GM19395 (cell line): ENCODE data around the gene TIE1.
A peak's percentile ranks its signal among the peaks of the same experiment; 100 is the strongest.
"Not testable (repeated sequence)": the region's sequence is repeated elsewhere in the genome, so short reads cannot be mapped to it uniquely, and the experiment has no call there.

Source experiments
- ATAC-seq: cut with Tn5 transposase; IDR thresholded peaks from one replicate; pipeline ENCODE4 v1.9.1; 2021; ENCODE audit warnings: mild to moderate bottlenecking, moderate library complexity; ENCODE audit not compliant: unreplicated experiment

TIE1 gene

DNA sequence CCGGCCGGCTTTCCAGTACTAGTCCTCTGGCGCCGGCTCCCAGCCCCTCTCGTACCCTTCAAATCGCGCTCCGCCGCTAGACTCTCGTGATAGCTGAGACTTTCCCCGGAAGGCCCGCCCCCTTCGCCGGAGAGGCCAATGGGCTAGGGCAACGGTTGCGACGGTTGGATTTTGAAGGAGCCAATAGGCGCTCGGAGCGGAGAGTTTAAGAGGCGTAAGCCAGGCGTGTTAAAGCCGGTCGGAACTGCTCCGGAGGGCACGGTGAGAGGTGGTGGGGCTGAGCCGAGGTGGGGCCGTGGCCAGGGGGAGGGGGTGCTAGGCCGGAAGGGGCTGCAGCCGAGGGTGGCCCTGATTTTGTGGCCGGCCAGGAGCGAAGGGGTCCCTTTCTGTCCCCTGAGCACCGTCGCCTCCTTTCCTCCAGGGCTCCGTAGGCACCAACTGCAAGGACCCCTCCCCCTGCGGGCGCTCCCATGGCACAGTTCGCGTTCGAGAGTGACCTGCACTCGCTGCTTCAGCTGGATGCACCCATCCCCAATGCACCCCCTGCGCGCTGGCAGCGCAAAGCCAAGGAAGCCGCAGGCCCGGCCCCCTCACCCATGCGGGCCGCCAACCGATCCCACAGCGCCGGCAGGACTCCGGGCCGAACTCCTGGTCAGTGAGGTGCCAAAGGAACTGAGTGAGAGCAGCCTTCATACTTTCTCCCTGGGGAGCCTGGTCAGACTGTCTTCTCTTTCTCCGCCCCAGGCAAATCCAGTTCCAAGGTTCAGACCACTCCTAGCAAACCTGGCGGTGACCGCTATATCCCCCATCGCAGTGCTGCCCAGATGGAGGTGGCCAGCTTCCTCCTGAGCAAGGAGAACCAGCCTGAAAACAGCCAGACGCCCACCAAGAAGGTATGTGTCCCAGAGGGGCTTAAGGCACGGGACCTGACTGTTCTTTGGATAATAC, 58.2 kb downstream of the TIE1 start, which contains the start of gene CDC20:
Gene CDC20 (plus strand): TSS at position 236 of the 948 bp plus-strand sequence. CDS start 235 bp downstream, at position 471.
- peak; percentile 95 for ATAC-seq

DNA sequence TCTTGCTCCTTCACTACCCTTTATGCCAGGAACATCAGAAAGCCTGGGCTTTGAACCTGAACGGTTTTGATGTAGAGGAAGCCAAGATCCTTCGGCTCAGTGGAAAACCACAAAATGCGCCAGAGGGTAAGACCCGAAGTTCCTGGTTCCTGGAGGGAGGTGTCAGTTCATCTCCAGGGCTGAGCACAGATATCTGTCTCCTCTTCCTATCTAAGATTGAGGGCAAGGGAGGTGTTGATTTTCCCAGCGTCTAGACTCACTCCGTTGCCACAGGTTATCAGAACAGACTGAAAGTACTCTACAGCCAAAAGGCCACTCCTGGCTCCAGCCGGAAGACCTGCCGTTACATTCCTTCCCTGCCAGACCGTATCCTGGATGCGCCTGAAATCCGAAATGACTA, 58.9 kb downstream of the TIE1 start:
- ATAC-seq: no peak

DNA sequence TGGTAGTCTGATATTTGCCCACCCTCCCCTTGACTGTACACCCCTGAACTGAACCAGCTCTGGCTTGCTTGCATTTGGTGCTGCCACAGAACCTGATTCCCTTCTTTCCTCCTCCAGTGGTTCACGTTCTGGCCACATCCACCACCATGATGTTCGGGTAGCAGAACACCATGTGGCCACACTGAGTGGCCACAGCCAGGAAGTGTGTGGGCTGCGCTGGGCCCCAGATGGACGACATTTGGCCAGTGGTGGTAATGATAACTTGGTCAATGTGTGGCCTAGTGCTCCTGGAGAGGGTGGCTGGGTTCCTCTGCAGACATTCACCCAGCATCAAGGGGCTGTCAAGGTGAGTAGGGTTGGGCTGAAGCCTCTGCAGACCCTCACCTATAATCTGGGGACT, 59.8 kb downstream of the TIE1 start:
- ATAC-seq: no peak

DNA sequence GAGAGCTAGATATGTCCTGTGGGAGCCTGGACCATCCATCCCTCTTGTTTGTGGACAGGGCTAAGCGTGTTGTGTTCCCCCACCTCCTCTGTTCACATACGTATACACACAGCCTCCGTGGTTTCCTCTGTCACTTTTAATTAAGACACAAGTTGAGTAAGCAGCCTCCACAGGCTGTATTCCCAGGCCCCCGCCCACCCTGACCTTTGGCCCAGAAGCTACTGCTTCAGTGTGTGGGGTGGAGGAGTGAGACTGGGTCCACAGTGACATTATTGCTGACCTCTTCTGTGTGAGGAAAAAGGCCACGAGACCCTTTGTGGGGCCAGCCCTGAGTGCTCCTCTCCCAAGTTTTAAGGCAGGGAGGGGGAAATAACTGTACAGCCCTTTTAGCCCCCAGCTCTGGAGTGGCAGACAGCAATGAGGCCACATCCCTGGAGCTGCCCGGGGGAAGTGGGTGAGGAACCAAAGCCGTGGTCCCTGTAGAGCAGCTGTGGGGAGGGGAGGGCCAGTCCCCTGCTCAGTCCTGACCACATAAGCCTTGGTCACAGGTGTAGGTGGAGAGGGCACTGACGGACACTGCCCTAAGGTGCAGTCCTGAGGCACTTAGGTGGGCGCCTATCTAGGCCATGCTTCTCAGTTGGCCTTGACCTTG, 62.6 kb downstream of the TIE1 start:
- ATAC-seq: no peak

DNA sequence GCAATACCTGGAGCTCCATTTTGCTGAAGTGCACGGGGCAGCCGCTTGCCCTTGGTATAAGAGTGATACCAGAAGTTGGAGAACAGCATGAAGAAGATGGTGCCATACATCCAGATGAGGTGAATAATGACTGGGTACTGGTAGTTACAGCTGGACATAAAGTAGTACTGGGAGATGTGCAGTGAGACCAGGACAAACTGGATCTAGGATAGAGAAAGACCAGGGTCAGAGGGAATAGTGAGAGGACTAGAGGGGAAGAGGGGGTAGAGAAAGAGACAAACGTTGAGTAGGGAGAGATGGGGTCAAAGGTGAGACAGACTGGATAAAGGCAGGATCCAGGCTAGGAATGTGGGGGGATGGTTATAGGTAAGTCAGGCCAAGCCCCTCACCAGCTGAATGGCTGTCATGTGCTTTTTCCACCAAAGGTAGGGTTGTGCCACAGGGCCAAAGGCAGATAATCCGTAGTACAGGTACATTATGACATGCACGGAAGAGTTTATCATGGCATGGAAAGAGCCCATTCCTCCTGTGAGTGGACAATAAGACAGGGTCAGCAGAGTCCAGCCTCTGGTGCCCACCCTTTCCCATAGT, 63.2 kb downstream of the TIE1 start:
- no peak for ATAC-seq

DNA sequence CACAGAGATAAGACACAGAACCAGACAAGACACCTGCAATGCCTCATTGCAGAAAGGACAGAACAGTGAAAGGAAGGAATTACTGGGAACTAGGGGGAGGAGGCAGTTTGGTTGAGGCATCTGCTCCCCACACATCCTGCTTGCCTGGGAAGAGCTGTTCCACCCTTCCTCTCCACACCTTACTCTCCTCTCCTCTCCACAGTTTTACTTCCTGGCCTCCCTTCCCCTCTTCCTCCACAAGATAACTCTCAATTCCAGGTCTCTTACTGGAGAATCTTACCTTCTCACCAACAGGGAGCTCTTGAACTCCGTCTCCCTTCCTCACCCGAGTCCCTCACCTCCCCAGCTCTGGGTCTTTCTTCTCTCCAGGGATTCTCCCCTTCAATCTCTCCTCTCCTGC, 64.9 kb downstream of the TIE1 start:
- no peak for ATAC-seq

DNA sequence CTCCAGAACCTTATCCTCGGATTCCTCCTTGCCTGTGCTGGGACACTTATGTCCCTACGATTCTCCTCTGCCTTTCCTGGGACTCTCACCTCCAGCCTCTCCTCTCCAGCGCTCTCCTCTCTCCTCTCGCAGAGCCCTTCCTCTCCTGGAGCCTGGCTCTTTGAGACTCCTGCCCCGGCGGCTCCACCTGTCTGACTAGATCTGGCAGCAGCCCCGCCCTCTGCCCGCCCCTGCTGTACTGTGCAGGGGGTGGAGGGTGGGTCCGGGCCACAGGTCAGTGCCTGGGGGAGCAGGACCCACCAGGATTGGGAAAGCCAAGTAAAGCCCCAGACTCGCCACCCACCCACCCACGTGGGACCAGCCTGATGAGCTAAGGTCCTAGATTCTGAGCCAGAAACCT, 65.4 kb downstream of the TIE1 start:
- no peak for ATAC-seq

DNA sequence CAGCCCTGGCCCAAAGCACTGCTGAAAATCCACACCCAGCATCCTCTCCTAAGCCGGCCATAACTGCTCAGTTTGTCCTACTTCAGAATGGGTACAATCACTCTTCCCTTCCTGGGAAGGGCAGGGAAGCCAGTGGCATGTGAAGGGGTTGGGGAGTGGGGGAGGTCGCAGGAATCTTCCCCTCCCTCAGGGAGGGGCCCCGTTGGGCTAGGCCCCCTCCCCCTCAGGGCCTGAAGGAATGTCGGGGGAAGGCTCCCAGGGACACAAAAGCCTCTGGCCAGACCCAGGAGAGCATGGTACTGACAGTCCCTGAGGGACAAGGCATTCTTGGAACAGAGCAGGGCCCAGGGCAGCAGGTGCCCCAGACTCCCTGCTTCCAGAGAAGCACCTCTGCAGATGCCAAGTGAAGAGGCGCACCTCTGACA, 65.8 kb downstream of the TIE1 start:
- no peak for ATAC-seq

DNA sequence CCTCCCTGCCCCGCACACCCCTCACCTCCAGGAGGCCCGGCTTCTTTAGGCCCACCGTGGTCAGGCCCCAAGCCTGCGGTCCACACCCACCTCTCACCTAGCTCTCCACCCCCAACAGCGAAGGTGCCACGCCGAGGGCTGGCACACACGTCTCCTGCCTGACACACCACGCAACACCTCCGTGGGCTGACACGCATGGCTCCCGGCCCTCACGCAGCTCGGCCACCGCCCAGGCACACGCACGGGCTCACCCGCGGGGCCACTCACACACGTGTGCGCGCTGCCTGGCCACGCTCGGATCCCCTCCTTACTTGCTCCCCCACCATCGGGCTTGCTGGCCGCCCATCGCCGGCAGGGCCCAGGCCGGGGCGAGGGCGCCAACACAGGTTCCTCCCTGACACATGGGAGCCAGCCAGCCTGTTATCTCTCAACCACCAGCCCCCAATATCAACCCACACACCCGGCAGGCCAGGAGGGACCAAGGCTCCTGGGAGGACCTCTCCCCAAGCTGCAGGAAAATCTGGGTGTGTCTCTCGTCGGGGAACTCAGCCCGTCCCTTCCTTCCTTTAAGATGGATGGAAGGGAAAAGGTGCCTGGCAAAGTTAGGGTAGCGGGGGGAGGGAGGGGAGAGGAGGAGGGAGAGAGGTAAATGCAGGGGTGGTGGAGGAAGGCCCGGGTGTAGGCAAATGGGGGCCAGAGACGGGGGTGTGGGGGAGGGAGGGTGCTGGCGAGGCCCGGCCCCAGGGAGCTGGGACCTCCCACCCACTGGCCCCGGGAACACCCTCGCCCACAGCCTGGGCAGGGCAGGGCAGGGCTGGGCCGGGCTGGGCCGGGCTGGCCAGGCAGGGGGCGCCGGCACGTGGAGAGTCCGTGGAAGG, 66.5 kb downstream of the TIE1 start:
- ATAC-seq: peak; percentile 40

DNA sequence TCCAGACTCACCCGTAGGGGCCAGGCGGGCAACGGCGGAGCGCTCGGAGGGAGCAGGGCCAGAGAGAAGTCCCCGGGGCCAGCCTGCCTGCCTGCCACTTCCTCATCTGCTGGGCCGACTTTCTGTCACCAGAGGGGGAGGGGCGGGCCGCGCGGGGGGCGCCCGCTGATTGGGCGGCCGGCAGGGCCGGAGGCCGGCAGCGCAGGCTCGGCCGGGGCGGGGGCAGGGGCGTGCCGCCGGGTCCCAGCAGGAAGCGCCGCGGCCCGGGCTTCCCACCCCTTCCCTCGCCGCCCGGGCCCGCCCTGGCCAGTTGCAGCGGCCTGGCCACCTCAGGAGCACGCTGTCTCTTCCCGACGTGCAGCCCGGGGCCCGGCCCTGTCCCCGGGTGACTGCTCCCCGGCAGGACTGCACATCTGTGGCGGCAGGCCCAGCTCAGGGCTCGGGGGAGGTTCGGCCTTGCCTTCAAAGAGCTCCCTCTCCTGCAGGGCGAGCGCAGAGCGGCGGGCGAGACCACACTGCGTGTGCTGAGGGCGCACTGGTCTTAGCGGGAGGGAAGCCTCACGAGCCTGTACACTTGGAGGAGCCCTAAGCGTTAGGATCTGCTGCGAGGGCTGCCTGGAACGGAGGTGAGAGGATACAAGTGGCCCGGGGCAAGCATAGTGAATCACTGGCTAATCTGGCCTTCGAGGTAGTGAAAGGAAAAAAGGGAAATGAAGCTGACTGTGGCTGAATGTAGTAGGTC, 67.3 kb downstream of the TIE1 start, which contains the start of gene ELOVL1:
Gene ELOVL1 (minus strand): TSS at position 108 of the 742 bp plus-strand sequence. CDS start 2,402 bp downstream, outside the sequence.
- peak; percentile 65 for ATAC-seq

DNA sequence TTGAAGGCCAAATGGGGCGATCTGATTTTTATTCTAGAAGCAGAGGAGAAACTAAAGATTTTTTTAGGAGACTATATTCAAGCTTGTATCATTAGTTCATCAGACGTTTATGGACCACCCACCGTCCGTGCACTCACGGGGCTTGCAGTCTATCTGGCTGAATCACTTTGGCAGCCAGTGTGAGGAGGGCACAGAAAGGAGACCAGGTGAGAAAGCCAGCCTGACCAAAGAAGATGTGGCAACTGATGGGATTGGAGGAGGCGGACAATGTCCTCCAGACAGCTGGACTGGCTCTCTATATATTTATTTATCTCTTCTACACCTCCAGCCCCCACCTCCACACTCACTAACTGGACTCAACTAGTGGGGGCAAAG, 67.9 kb downstream of the TIE1 start:
- peak; percentile 13 for ATAC-seq

DNA sequence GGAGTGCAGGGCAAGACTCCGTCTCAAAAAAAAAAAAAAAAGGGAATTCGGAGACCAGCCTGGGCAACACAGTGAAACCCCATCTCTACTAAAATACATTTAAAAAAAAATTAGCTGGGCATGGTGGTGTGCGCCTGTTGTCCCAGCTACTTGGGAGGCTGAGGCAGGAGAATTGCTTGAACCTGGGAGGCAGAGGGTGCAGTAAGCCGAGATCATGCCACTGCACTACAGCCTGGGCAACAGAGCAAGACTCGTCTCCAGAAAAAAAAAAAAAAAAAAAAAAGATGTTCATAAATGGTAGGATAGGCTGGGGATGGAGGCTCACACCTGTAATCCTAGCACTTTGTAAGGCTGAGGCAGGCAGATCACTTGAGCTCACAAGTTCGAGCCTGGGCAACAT, 69.0 kb downstream of the TIE1 start:
- ATAC-seq: not testable (repeated sequence)

DNA sequence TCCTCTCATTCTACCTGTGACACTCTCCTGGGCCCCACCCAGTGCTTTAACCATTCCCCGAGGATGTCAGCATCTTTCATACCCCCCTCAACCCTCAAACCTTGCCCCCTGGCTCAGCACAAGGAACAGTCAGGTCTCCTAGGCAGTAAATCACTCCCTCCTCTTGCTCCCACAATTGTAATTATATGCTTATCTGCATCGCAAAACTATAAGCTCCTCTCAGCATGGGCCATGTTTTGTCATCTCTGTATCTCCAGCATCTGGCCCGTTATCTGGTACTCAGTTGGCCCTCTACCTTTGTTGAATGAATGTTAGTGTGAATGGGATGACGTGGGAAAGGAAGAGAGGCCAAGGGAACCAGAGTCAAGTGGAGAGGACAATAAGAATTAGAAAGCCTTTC, 69.8 kb downstream of the TIE1 start:
- ATAC-seq: no peak

DNA sequence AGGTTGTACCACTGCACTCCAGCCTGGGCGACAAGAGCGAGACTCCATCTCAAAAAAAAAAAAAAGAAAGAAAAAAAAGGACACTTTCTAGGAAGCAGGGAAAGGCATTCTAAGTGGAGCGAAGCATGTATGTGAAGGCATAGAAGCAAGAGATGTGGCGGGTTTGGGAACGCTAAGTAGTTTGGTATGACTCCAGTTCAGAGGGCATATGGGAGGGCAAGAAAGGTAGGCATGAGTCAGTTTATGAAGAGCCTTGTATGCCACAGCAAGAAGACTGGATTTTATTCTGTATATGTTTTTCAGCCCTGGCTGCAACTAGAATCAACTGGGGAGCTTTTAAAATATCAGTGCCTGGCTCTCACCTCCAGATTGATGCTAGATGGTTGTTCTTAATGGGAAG, 71.4 kb downstream of the TIE1 start:
- no peak for ATAC-seq
